GM20431 (cell line): Measurements from ENCODE around the gene PRSS1.
"Not testable (repeated sequence)": the region's sequence is repeated elsewhere in the genome, so short reads cannot be mapped to it uniquely, and the experiment has no call there.

Experiments
- in situ Hi-C: fragments of 300-500 bp; cut with MseI, MboI; formaldehyde crosslinking; loops from one replicate; pipeline ENCODE4 v1.15.0; 2020; ENCODE audit warnings: low sequenced_read_pairs; ENCODE audit not compliant: unreplicated experiment

The PRSS1 gene

DNA sequence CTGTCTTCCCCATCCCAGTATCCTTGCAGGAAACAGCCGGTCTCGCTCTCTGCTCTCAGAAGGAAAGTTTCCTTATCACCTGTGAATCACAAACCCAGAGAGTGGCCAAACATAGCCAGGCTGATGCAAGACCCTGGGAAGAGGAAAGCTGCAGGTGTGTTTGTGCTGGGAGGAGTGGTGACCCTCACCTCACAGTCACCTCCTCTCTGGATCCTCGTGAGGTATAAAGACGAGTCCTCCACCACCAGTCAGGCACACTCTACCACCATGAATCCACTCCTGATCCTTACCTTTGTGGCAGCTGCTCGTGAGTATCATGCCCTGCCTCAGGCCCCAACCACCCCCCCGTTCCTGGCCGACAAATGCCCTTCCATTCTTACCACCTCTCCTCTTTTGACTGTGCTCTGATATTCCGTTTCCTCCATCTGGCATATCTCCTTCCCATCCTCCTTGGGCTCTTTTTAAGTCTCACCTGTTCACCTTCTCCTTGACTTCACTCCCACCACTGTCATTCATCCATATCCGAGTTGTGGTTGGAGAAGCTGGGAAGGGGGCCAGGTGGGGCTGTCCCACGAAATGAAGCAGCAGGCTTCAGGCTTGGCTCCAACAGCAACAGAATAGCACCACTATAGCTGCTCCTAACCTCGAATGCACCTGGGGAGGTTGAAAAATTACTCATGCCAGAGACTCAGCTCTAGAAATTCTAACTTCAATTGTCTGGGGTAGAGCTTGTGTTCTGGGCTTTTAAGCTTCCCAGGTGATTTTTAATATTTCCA lies at the start of gene PRSS1:
Gene PRSS1 (plus strand): TSS at position 255 of the 776 bp plus-strand sequence. CDS start 13 bp downstream, at position 268.
- in situ Hi-C loops, result no loop called here

DNA sequence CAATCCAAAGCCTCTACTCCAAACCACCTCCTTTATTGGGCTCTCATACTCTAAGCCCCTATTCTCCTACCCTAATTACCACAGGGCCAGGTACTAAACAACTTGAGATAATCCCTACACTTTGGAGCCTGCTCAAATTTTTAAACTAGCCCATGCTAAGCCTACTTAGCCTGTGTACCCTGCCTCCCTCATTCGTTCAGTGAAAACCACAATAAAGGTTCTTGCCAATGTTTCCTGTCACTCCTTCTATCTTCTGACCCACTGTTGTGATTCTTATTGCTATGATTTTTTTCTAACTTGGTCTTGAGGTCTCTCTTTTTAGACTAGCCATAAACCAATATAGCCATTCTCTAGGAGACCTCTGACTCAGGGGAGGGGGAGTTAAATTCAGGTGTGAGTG lies 48.3 kb upstream of the PRSS1 start:
- in situ Hi-C loops, result not testable (repeated sequence)

DNA sequence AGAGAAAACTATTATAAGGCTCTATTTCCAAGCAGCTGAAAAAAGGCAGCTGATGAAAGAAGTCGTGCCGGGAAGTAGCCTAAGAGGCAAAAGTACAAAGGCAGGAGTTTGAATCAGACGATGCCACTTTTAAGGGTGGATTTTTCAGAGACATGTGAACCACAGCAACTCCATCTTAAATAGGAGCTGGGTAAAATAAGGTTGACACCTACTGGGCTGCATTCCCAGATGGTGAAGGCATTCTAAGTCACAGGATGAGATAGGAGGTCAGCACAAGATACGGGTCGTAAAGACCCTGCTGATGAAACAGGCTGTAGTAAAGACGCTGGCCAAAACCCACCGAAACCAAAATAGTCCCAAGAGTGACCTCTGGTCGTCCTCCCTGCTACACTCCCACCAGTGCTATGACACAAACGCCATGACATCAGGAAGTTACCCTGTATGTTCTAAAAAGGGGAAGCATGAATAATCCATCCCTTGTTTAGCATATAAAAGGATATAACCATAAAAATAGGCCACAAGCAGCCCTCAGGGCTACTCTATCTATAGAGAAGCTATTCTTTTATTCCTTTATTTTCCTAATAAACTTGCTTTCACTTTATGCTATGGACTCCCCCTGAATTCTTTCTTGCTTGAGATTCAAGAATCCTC lies 45.5 kb upstream of the PRSS1 start:
- in situ Hi-C loops, result no loop called here

- in situ Hi-C loops, result not testable (repeated sequence)
Observed at GRCh38 chr7:142708726-142709125, 40.5 kb upstream of the PRSS1 start.

DNA sequence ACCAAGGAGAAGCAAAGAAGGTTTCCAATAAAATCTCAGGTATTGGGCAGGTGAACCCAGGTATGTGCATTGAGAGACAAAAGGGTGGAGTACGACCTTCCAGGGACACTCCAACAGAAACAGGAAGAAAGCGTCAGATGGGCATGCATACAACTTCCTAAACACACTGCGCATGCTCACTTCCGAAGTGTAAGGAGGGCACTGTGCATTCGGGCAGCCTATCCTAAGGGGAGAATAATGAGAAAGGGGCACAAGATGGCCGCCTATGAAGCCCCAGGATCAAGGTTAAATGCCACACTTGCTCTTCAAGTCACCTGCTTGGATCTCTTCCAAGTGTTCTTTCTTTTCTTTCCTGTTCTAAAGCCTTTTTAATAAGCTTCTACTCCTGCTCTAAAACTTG lies 39.4 kb upstream of the PRSS1 start:
- in situ Hi-C loops, result no loop called here

DNA sequence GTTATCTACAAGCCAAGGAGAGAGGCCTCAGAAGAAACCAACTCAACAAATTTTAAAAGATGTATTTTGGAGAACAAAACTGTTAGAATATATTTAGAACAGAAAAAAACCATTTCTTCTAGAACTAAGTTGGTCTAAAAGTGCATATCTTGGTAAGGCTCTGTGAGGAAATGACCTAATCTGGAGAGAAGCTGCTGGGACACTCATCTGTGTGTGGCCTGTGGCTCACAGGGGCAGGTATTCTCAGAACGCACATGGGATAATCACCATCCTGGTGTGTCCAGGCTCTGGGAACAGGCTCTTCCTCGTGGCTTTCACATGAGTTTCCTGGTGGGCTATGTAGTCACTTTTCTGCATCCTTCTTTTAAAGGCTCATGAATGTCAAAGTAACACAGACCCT lies 38.1 kb upstream of the PRSS1 start:
- in situ Hi-C loops, result no loop called here

- in situ Hi-C loops, result no loop called here
Observed at GRCh38 chr7:142711746-142712616, 37.3 kb upstream of the PRSS1 start.

DNA sequence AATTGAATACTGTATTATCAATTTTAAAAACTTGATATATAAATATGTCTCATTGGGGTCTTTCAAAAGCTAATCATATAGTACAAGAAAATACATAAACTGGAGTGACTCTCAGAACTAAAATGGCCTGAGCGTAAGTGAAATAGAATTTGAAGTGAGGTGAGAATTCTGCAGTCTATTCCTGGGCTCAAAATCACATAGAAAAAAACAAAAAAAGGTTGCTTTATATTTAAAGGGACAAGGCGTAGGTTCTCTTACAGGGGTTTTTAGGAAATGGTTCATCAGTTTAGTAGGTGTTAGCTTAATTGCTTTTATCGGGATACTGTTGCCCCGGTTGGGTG lies 36.7 kb upstream of the PRSS1 start:
- in situ Hi-C loops, result no loop called here

- in situ Hi-C loops, result no loop called here
Observed at GRCh38 chr7:142714375-142714774, 34.9 kb upstream of the PRSS1 start.

DNA sequence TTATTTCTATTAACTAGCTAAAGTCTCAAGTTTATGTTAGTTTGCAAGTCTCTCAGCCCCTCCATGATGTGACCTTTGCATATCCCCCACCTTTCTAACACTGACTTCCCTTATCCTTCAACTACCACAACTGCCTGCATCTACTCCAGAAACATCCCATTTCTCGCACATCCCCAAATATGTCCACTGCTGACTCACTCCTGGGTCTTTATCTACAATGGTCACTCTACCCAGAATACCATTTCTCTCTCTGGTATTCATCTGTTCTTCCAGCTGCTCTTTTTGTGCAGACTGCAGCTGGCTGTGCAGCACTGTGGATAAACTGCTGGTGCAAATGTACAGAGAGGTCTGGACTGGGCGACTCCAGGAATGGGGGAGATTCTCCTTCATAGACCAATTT lies 32.7 kb upstream of the PRSS1 start:
- in situ Hi-C loops, result no loop called here

GRCh38 chr7:142717453-142717852 lies 31.8 kb upstream of the PRSS1 start:
- in situ Hi-C loops, result no loop called here

DNA sequence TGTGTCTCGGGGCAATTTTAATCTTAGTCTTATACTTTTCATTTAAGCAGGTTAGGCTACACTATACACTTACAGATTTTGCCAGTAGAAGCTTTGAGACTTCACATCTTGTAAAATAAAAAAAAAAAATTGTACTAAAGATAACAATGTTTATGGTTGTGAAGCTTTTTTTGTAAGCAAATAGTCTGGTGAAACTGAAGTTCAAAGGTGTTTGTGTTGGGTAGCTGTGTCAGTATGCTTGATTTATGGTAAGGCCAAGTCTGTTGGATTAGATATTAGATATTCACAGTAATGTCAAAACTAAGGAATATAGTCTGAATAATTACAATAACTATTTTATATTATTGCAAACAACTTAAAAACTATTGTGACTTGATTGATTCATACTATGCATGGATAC lies 31.0 kb upstream of the PRSS1 start:
- in situ Hi-C loops, result no loop called here

GRCh38 chr7:142720172-142720773 lies 29.0 kb upstream of the PRSS1 start:
- in situ Hi-C loops, result no loop called here

- in situ Hi-C loops, result no loop called here
Observed at GRCh38 chr7:142720986-142721385, 28.3 kb upstream of the PRSS1 start.

GRCh38 chr7:142722248-142722794 lies 27.0 kb upstream of the PRSS1 start:
- in situ Hi-C loops, result no loop called here

- in situ Hi-C loops, result no loop called here
Observed at GRCh38 chr7:142733271-142733670, 16.0 kb upstream of the PRSS1 start.

GRCh38 chr7:142739923-142740492 lies 9.3 kb upstream of the PRSS1 start:
- in situ Hi-C loops, result no loop called here

GRCh38 chr7:142740786-142741185 lies 8.5 kb upstream of the PRSS1 start:
- in situ Hi-C loops, result no loop called here

- in situ Hi-C loops, result not testable (repeated sequence)
Observed at GRCh38 chr7:142741932-142742331, 7.3 kb upstream of the PRSS1 start.

GRCh38 chr7:142745091-142745635 lies 4.1 kb upstream of the PRSS1 start:
- in situ Hi-C loops, result no loop called here
